H1 (cell line): ENCODE results near the gene SOWAHD. TPM values are rescaled to one million over a fixed set of nuclear protein-coding genes. Genes with fewer than 3 reads are reported as not detected.

Experiments
- CBX8 ChIP-seq: fragments of 300-800, 300-1000 bp; sonication (generic); IDR thresholded peaks from 2 replicates; pipeline ENCODE4 v1.7.1; 2016; ENCODE audit warnings: low read depth, low read length, borderline replicate concordance
- FOSL1 ChIP-seq: IDR thresholded peaks from 2 replicates; pipeline ENCODE4 v1.6.1; 2011; ENCODE audit warnings: mild to moderate bottlenecking, low read depth, low read length, moderate library complexity; ENCODE audit not compliant: insufficient read depth
- MAX ChIP-seq: IDR thresholded peaks from 2 replicates; pipeline ENCODE4 v1.6.1; 2012; ENCODE audit warnings: inconsistent platforms
- PHF8 ChIP-seq: fragments of 200-600 bp; sonication (generic); conservative IDR thresholded peaks from 2 replicates; pipeline ENCODE4 v1.7.1; 2012; ENCODE audit warnings: low read depth, mild to moderate bottlenecking, inconsistent platforms, low read length, moderate library complexity
- SAP30 ChIP-seq: fragments of 300-600 bp; sonication (generic); IDR thresholded peaks from 2 replicates; pipeline ENCODE4 v1.7.1; 2012; ENCODE audit warnings: low read length, moderate library complexity, mild to moderate bottlenecking, inconsistent platforms; ENCODE audit not compliant: insufficient read depth, insufficient replicate concordance
- TAF1 ChIP-seq: IDR thresholded peaks from 2 replicates; pipeline ENCODE4 v1.6.1; 2011; ENCODE audit warnings: mild to moderate bottlenecking, low read depth, low read length
- TBP ChIP-seq: IDR thresholded peaks from 2 replicates; pipeline ENCODE4 v1.6.1; 2011; ENCODE audit warnings: low read depth, low read length, improper control_type of control experiment
- TCF12 ChIP-seq: IDR thresholded peaks from 2 replicates; pipeline ENCODE4 v1.6.1; 2011; ENCODE audit warnings: low read depth, mild to moderate bottlenecking, low read length
- polyA plus RNA-seq, 7 experiments: library from polyadenylated mRNA; depleted of rRNA in 3 of 7; stranded (reverse) in 5 of 7; unstranded in 2 of 7; fragments of >200 nt in 5 of 7; fragments of 200-250 nt in 2 of 7; gene quantifications; 1 replicate in 5 of 7; 2 replicates in 1 of 7; 4 replicates in 1 of 7; pipeline versions ENCODE4 v1.2.1 to v1.2.3, GENCODE V29; 2011 to 2013; ENCODE audit warnings: missing spikeins in 2 of 7, mixed read lengths in 2 of 7
- total RNA-seq: library from RNA; stranded (reverse); fragmentation: NEBNext Ultra II Directional; extraction: Animal tissue kit (Norgen Biotek cat#: 25700); gene quantifications from 2 replicates; pipeline ENCODE4 v1.2.1, GENCODE V29; 2021

The SOWAHD gene
- total and polyA plus RNA-seq, 2 of the 8 experiments (the other 6 are each of a cell fraction or from before 2014, with no cell fraction given) = 1.7 to 2.9 TPM

DNA sequence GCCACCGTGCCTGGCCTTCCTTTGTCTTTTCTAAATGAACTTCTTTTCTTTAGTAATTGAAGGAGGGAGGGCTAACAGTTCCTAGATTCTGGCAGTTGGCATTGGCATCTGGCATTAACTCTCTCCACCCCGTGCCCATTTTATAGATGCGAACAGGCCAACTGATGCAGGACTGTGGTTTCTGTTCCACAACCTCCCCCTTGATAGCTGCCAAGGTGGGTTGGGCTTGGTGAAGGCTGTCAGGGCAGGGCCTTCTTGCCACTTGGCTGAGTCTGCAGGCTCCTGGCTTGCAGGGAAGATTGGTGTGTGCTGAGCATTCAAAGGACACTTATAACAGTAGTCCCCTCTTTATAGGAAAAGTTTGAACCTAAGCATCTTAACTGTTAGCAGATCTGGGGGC is 4.3 kb downstream of the SOWAHD start (continued):
- no peak for TF ChIP-seq FOSL1
- TF ChIP-seq PHF8 = no peak
- TF ChIP-seq TCF12 = no peak
- no peak for TF ChIP-seq SAP30
- no peak for TF ChIP-seq TAF1
- TF ChIP-seq CBX8 = no peak
- no peak for TF ChIP-seq TBP
- TF ChIP-seq MAX = no peak
